ENCODE data around the gene PGS1.

DNA sequence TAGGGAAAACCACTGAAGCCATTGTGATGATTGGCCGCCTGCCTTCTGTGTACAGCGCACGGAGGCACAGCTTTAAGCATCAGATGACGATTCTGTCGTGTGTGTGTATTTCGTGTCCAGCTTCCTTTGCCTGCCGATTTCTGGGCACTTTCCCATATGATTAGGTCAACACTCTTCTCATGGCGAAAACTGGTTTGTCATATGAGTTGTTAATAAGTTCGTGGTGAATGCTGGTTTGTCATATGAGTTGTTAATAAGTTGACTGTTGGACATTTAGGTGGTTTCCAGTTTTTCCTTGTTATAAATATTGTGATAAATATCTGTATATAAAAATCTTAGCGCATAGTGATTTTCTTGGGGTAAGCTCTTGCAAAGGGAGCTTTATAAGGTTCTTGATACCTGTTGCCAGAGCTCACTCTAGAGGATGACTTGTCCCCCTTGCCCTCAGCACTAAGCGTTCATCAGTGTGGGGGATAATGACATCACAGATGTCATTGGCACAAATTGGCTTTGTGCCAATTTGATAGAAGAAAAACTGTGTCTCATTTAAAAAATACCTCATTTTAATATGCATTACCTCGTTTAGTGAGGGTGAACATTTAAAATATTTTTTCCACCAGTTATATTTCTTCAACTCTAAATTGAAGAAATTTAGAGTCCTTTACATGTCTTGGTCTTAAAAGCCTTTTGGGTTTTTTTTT, 40.0 kb downstream of the PGS1 start:
- TF ChIP-seq, protein P1, sequence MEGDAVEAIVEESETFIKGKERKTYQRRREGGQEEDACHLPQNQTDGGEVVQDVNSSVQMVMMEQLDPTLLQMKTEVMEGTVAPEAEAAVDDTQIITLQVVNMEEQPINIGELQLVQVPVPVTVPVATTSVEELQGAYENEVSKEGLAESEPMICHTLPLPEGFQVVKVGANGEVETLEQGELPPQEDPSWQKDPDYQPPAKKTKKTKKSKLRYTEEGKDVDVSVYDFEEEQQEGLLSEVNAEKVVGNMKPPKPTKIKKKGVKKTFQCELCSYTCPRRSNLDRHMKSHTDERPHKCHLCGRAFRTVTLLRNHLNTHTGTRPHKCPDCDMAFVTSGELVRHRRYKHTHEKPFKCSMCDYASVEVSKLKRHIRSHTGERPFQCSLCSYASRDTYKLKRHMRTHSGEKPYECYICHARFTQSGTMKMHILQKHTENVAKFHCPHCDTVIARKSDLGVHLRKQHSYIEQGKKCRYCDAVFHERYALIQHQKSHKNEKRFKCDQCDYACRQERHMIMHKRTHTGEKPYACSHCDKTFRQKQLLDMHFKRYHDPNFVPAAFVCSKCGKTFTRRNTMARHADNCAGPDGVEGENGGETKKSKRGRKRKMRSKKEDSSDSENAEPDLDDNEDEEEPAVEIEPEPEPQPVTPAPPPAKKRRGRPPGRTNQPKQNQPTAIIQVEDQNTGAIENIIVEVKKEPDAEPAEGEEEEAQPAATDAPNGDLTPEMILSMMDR (IDR thresholded peaks at IDR 0.05), result no peak
- no peak for TF ChIP-seq POLR2A (IDR thresholded peaks at IDR 0.05)
